ENCODE data around the gene HOXD12.

DNA sequence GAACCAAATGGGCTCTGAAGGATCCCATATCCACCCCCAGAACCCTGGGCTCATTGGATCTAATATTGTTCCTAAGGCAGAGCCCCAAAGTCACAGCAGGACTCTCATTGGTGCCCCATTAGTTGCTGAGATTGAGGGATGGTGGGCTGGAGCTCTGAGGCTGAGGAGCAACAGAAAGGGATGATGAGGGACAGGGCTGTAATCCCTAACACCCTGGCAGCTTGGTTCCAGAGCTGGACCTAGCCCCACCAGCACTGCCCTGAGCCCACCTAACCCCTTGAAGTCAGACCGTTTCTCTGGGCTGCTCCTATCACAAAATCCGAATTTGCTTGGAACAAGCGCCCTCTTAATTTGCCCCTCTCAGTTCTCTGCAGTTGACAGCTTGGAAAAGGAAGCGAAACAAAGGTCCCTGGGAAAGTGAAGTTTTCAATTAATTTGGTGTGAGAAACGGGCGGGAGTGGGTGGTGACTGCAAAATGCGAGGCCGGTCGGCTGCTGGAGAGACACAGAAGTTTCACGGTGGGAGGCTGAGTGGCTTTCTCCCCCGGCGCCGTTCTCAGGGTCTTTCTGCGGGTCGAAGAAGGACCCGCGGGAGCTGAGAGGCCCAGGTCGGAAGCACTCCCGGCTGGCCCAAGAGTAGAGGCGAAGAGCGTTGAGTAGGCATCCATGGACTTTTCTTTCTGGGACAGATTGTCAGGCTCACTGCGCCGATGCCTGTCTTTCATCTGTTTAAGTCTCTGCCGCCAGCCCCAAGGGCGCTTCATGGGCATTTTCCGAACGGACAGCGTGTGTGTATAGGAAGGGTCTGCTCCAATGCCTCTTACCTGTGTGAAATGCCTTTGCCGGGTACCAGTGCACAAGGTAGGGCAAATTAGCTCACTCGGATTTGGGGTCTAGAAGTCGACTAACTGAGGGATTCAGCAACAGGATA lies 8.0 kb upstream of the HOXD12 start:
- TF ChIP-seq, protein P1, sequence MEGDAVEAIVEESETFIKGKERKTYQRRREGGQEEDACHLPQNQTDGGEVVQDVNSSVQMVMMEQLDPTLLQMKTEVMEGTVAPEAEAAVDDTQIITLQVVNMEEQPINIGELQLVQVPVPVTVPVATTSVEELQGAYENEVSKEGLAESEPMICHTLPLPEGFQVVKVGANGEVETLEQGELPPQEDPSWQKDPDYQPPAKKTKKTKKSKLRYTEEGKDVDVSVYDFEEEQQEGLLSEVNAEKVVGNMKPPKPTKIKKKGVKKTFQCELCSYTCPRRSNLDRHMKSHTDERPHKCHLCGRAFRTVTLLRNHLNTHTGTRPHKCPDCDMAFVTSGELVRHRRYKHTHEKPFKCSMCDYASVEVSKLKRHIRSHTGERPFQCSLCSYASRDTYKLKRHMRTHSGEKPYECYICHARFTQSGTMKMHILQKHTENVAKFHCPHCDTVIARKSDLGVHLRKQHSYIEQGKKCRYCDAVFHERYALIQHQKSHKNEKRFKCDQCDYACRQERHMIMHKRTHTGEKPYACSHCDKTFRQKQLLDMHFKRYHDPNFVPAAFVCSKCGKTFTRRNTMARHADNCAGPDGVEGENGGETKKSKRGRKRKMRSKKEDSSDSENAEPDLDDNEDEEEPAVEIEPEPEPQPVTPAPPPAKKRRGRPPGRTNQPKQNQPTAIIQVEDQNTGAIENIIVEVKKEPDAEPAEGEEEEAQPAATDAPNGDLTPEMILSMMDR (IDR thresholded peaks at IDR 0.05), result no peak
- TF ChIP-seq POLR2A (IDR thresholded peaks at IDR 0.05), result no peak
